HL-60 (cell line): ENCODE measurements around the gene E2F2.

ENCODE experiments used
- DNase-seq, 2 experiments: peaks; one replicate each; pipeline ENCODE4 v3.0.0-alpha.2; 2010 to 2020; ENCODE audit warnings: low read depth in 1 of 2, low spot score in 1 of 2
- H3K27ac ChIP-seq: fragments of 250-450 bp; sonication (Bioruptor Pico); replicated peaks from 2 replicates; pipeline ENCODE4 v1.5.1; 2020; ENCODE audit warnings: mild to moderate bottlenecking, moderate library complexity
- H3K27me3 ChIP-seq: fragments of 250-450 bp; sonication (Bioruptor Pico); 2 replicates; pipeline ENCODE4 v1.5.1; 2021; ENCODE audit warnings: mild to moderate bottlenecking, moderate library complexity; ENCODE audit not compliant: insufficient read depth, poor library complexity, severe bottlenecking
- H3K4me3 ChIP-seq: replicated peaks from 2 replicates; pipeline ENCODE4 v1.5.1; 2011; ENCODE audit warnings: mild to moderate bottlenecking, control low read depth, low read length; ENCODE audit not compliant: insufficient read depth
- CTCF ChIP-seq: IDR thresholded peaks from one replicate; pipeline ENCODE4 v1.5.1; 2011; ENCODE audit warnings: low read length, control low read depth, inconsistent platforms; ENCODE audit not compliant: insufficient read depth
- GABPA ChIP-seq: IDR thresholded peaks from 2 replicates; pipeline ENCODE4 v1.6.1; 2012; ENCODE audit warnings: low read depth
- POLR2AphosphoS5 ChIP-seq: IDR thresholded peaks from 2 replicates; pipeline ENCODE4 v1.6.1; 2012; ENCODE audit warnings: low read depth
- REST ChIP-seq: IDR thresholded peaks from 2 replicates; pipeline ENCODE4 v1.6.1; 2012; ENCODE audit warnings: low read depth; ENCODE audit not compliant: insufficient replicate concordance
- SPI1 ChIP-seq: IDR thresholded peaks from 2 replicates; pipeline ENCODE4 v1.6.1; 2012; ENCODE audit warnings: low read depth, mild to moderate bottlenecking, borderline replicate concordance

The E2F2 gene

GRCh38 chr1:23551849-23552248, 20.8 kb upstream of the E2F2 start:
- no peak for DNase-seq
- Histone ChIP-seq H3K27ac (no peak overlapping the region), H3K27me3 (peaks cover 58% of the 10 kb centered on the region), H3K4me3 (no peak overlapping the region)
- no peak for TF ChIP-seq GABPA
- no peak for TF ChIP-seq POLR2AphosphoS5
- no peak for TF ChIP-seq SPI1
- TF ChIP-seq CTCF, result no peak

GRCh38 chr1:23548704-23549143, 17.7 kb upstream of the E2F2 start:
- DNase-seq, result no peak
- Histone ChIP-seq H3K27ac (no peak overlapping the region), H3K27me3 (peaks cover 33% of the 10 kb centered on the region), H3K4me3 (no peak overlapping the region)
- TF ChIP-seq SPI1 (no peak), CTCF (no peak), REST (no peak), GABPA (no peak), POLR2AphosphoS5 (no peak)

GRCh38 chr1:23546897-23547584, 16.0 kb upstream of the E2F2 start:
- H3K27me3 ChIP-seq, result peaks cover 21% of the 10 kb centered on the region
- no peak for DNase-seq
- no peak for TF ChIP-seq GABPA
- no peak for TF ChIP-seq CTCF
- TF ChIP-seq SPI1, result no peak
- no peak for TF ChIP-seq REST
- TF ChIP-seq POLR2AphosphoS5, result no peak
- H3K27ac ChIP-seq, result no peak overlapping the region
- no peak overlapping the region for H3K4me3 ChIP-seq
